DOHH2 (cell line): ENCODE results near the gene CFAP69.

Experiments used
- H3F3A ChIP-seq: fragments of 200-600 bp; sonication (generic), shearing (Covaris generic); 2 replicates; pipeline ENCODE4 v1.6.0; 2016; ENCODE audit warnings: antibody characterized with exemption, mild to moderate bottlenecking; ENCODE audit not compliant: control insufficient read depth, insufficient read depth
- H3K27ac ChIP-seq: fragments of 200-600 bp; sonication (generic); 2 replicates; pipeline ENCODE4 v1.5.1; 2014; ENCODE audit warnings: low read depth, mild to moderate bottlenecking, low read length, moderate library complexity
- H3K27me3 ChIP-seq: fragments of 200-600 bp; sonication (generic); 2 replicates; pipeline ENCODE4 v1.6.1; 2014; ENCODE audit warnings: mild to moderate bottlenecking, low read length, mixed read lengths; ENCODE audit not compliant: control insufficient read depth
- H3K36me3 ChIP-seq: fragments of 200-600 bp; sonication (generic); 2 replicates; pipeline ENCODE4 v1.6.1; 2014; ENCODE audit warnings: mild to moderate bottlenecking, low read length, moderate library complexity, mixed read lengths; ENCODE audit not compliant: control insufficient read depth
- H3K4me1 ChIP-seq: fragments of 200-600 bp; sonication (generic); 2 replicates; pipeline ENCODE4 v1.6.1; 2014; ENCODE audit warnings: mild to moderate bottlenecking, low read length, mixed read lengths; ENCODE audit not compliant: control insufficient read depth
- H3K4me2 ChIP-seq: fragments of 200-600 bp; sonication (generic); 2 replicates; pipeline ENCODE4 v1.6.0; 2014; ENCODE audit warnings: mild to moderate bottlenecking, low read length, moderate library complexity
- H3K4me3 ChIP-seq: fragments of 200-600 bp; sonication (generic); 2 replicates; pipeline ENCODE4 v1.5.1; 2014; ENCODE audit warnings: mild to moderate bottlenecking, low read length, mixed read lengths
- H3K79me2 ChIP-seq: fragments of 200-600 bp; sonication (generic); 2 replicates; pipeline ENCODE4 v1.6.1; 2014; ENCODE audit warnings: mild to moderate bottlenecking, low read length, mixed read lengths; ENCODE audit not compliant: control insufficient read depth
- H3K9me2 ChIP-seq: fragments of 200-600 bp; sonication (generic); replicated peaks from 2 replicates; pipeline ENCODE4 v1.6.1; 2014; ENCODE audit warnings: mild to moderate bottlenecking, low read length, mixed read lengths; ENCODE audit not compliant: control insufficient read depth
- H3K9me3 ChIP-seq: fragments of 200-600 bp; sonication (generic); 2 replicates; pipeline ENCODE4 v1.6.1; 2014; ENCODE audit warnings: antibody characterized with exemption, low read length, mixed read lengths; ENCODE audit not compliant: control insufficient read depth, insufficient read depth
- H4K20me1 ChIP-seq: fragments of 200-600 bp; sonication (generic); 2 replicates; pipeline ENCODE4 v1.6.0; 2014; ENCODE audit warnings: low read depth, mild to moderate bottlenecking, antibody characterized with exemption, low read length, moderate library complexity; ENCODE audit not compliant: control insufficient read depth, insufficient read depth
- EZH2phosphoT487 ChIP-seq: fragments of 200-600 bp; sonication (generic); IDR thresholded peaks from 2 replicates; pipeline ENCODE4 v1.6.1; 2017; ENCODE audit warnings: borderline replicate concordance, mild to moderate bottlenecking, antibody characterized with exemption, low read length, moderate library complexity, mixed read lengths
- TF ChIP-seq, protein P1 (sequence below): fragments of 200-600 bp; sonication (generic); IDR thresholded peaks from one replicate; pipeline ENCODE4 v1.5.1; 2014; ENCODE audit warnings: antibody characterized with exemption, mild to moderate bottlenecking, low read depth, low read length; ENCODE audit not compliant: poor library complexity, severe bottlenecking

Gene CFAP69

GRCh38 chr7:90276033-90276728 lies 31.2 kb downstream of the CFAP69 start:
- Histone ChIP-seq H3K4me2 (no peak overlapping the region), H3K9me2 (no peaks in the 10 kb centered on the region), H4K20me1 (no peaks in the 10 kb centered on the region), H3K36me3 (no peaks in the 10 kb centered on the region), H3K79me2 (no peaks in the 10 kb centered on the region), H3K4me1 (no peaks in the 10 kb centered on the region), H3F3A (no peaks in the 10 kb centered on the region), H3K27ac (no peak overlapping the region), H3K27me3 (peaks cover 10% of the 10 kb centered on the region), H3K9me3 (no peaks in the 10 kb centered on the region), H3K4me3 (no peak overlapping the region)
- no peak for TF ChIP-seq EZH2phosphoT487
- TF ChIP-seq, protein P1, sequence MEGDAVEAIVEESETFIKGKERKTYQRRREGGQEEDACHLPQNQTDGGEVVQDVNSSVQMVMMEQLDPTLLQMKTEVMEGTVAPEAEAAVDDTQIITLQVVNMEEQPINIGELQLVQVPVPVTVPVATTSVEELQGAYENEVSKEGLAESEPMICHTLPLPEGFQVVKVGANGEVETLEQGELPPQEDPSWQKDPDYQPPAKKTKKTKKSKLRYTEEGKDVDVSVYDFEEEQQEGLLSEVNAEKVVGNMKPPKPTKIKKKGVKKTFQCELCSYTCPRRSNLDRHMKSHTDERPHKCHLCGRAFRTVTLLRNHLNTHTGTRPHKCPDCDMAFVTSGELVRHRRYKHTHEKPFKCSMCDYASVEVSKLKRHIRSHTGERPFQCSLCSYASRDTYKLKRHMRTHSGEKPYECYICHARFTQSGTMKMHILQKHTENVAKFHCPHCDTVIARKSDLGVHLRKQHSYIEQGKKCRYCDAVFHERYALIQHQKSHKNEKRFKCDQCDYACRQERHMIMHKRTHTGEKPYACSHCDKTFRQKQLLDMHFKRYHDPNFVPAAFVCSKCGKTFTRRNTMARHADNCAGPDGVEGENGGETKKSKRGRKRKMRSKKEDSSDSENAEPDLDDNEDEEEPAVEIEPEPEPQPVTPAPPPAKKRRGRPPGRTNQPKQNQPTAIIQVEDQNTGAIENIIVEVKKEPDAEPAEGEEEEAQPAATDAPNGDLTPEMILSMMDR, result no peak

GRCh38 chr7:90288154-90288553 lies 43.2 kb downstream of the CFAP69 start:
- Histone ChIP-seq H3F3A (no peaks in the 10 kb centered on the region), H3K79me2 (no peaks in the 10 kb centered on the region), H3K4me2 (no peak overlapping the region), H3K36me3 (no peaks in the 10 kb centered on the region), H3K27me3 (peaks cover 3% of the 10 kb centered on the region; the same call in 1 of the 2 replicates), H4K20me1 (no peaks in the 10 kb centered on the region), H3K4me3 (no peak overlapping the region), H3K27ac (no peak overlapping the region), H3K9me3 (no peaks in the 10 kb centered on the region), H3K9me2 (no peaks in the 10 kb centered on the region), H3K4me1 (no peaks in the 10 kb centered on the region)
- no peak for TF ChIP-seq EZH2phosphoT487
- TF ChIP-seq, protein P1, result no peak

GRCh38 chr7:90290244-90291113 lies 45.5 kb downstream of the CFAP69 start:
- Histone ChIP-seq H3K9me3 (no peaks in the 10 kb centered on the region), H3K4me1 (no peaks in the 10 kb centered on the region), H3K27ac (no peak overlapping the region), H3K36me3 (no peaks in the 10 kb centered on the region), H3K79me2 (no peaks in the 10 kb centered on the region), H4K20me1 (no peaks in the 10 kb centered on the region), H3K27me3 (peaks cover 3% of the 10 kb centered on the region; the same call in 1 of the 2 replicates), H3F3A (no peaks in the 10 kb centered on the region), H3K4me3 (no peak overlapping the region), H3K4me2 (no peak overlapping the region), H3K9me2 (no peaks in the 10 kb centered on the region)
- no peak for TF ChIP-seq EZH2phosphoT487
- TF ChIP-seq, protein P1, result no peak
